Kidney epithelial cell (primary cell): ENCODE results near the gene POLA2. TPM values are rescaled to one million over a fixed set of nuclear protein-coding genes. Genes with fewer than 3 reads are reported as not detected.
A peak's percentile ranks its signal among the peaks of the same experiment; 100 is the strongest.
"Not testable (repeated sequence)": the region's sequence is repeated elsewhere in the genome, so short reads cannot be mapped to it uniquely, and the experiment has no call there.

Experiments
- DNase-seq: peaks from one replicate; pipeline ENCODE4 v3.0.0-alpha.2; 2010; ENCODE audit warnings: low read depth
- H3K27me3 ChIP-seq: 2 replicates; pipeline ENCODE4 v1.6.0; 2011; ENCODE audit warnings: low read length; ENCODE audit not compliant: control insufficient read depth, insufficient read depth
- H3K36me3 ChIP-seq: 2 replicates; pipeline ENCODE4 v1.5.1; 2011; ENCODE audit warnings: low read length; ENCODE audit not compliant: control insufficient read depth, insufficient read depth
- H3K4me3 ChIP-seq: 2 replicates; pipeline ENCODE4 v1.5.1; 2011; ENCODE audit warnings: low read depth, mild to moderate bottlenecking, control low read depth, low read length
- total RNA-seq: library from RNA; depleted of rRNA; stranded (reverse); fragments of >200 nt; gene quantifications from 2 replicates; pipeline ENCODE4 v1.2.3, GENCODE V29; 2015
- TF ChIP-seq, protein P1 (sequence below): IDR thresholded peaks from 2 replicates; pipeline ENCODE4 v1.5.1; 2011; ENCODE audit warnings: mild to moderate bottlenecking, moderate library complexity, low read length, control low read depth, inconsistent platforms; ENCODE audit not compliant: insufficient read depth, poor library complexity, severe bottlenecking

Gene POLA2
- total RNA-seq, 1 donor from 2014 or later = 11.5 TPM

- Histone ChIP-seq H3K27me3 (no peaks in the 10 kb centered on the region), H3K36me3 (no peaks in the 10 kb centered on the region), H3K4me3 (peak overlapping the region; percentile 77)
- TF ChIP-seq, protein P1, sequence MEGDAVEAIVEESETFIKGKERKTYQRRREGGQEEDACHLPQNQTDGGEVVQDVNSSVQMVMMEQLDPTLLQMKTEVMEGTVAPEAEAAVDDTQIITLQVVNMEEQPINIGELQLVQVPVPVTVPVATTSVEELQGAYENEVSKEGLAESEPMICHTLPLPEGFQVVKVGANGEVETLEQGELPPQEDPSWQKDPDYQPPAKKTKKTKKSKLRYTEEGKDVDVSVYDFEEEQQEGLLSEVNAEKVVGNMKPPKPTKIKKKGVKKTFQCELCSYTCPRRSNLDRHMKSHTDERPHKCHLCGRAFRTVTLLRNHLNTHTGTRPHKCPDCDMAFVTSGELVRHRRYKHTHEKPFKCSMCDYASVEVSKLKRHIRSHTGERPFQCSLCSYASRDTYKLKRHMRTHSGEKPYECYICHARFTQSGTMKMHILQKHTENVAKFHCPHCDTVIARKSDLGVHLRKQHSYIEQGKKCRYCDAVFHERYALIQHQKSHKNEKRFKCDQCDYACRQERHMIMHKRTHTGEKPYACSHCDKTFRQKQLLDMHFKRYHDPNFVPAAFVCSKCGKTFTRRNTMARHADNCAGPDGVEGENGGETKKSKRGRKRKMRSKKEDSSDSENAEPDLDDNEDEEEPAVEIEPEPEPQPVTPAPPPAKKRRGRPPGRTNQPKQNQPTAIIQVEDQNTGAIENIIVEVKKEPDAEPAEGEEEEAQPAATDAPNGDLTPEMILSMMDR = no peak
- no peak for DNase-seq
Observed at GRCh38 chr11:65262776-65263175, 1.0 kb downstream of the POLA2 start.

GRCh38 chr11:65264747-65265146 is 3.0 kb downstream of the POLA2 start:
- not testable (repeated sequence) for DNase-seq, H3K4me3 ChIP-seq, H3K36me3 ChIP-seq, H3K27me3 ChIP-seq

DNA sequence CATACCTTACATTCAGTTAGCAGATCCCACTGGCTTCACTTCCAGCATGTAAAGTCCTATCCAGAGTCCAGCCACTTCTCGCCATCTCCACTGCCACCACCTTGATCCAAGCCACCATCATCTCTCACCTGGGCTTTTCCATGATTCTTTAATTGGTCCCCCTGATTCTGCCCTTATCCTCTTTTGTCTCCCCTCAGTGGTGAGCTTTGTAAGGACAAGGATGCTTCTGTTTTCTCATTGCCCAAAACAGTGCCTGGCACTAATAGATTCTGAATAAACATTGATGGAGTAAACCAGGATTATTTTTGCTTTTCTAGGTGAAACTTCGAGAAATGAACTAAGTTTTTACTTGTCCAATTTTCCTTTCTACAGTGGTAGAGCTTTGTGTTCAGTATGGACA is 4.4 kb downstream of the POLA2 start:
- Histone ChIP-seq H3K27me3 (no peaks in the 10 kb centered on the region), H3K36me3 (no peaks in the 10 kb centered on the region), H3K4me3 (no peak overlapping the region)
- no peak for DNase-seq
- TF ChIP-seq, protein P1 = peak; percentile 53

- Histone ChIP-seq H3K4me3 (no peak overlapping the region), H3K36me3 (no peaks in the 10 kb centered on the region), H3K27me3 (no peaks in the 10 kb centered on the region)
- TF ChIP-seq, protein P1 = peak; percentile 78
- peak; percentile 67 for DNase-seq
Observed at GRCh38 chr11:65274735-65275682, 13.2 kb downstream of the POLA2 start.

GRCh38 chr11:65275906-65276305 is 14.1 kb downstream of the POLA2 start:
- TF ChIP-seq, protein P1 = no peak
- DNase-seq = no peak
- Histone ChIP-seq H3K27me3 (no peaks in the 10 kb centered on the region), H3K36me3 (no peaks in the 10 kb centered on the region), H3K4me3 (no peak overlapping the region)

DNA sequence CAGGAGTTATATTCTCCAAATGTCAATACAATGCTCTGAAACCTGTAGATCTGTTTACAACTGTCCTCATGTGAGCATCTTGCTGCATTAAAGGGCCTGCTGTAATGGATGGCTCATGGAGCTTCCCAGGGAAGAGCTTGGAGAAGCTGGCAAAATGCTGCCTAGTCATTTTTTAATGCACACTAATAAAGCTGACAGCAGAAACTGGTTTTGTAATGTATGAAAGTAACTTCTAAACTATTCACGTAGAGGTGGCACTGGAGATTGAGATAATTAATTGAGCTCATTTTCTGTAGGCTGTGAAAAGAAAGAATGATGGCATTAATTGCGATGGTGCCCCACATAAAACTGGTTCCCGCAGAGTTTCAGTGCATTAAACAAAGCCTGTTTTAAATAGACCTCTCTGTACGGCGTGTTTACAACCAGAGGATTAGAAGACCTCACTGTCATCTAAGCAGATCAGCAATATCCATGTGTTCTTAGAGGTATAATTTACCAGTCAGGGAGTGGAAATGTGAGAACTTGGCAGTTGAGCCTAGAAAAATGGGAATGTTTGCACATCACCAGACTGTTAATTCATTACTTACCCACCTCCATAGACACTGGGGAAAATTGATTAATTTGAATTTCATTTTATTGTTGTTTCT is 16.0 kb downstream of the POLA2 start:
- DNase-seq = no peak
- TF ChIP-seq, protein P1 = no peak
- no peaks in the 10 kb centered on the region for H3K27me3 ChIP-seq
- no peak overlapping the region for H3K4me3 ChIP-seq
- peaks cover 1% of the 10 kb centered on the region for H3K36me3 ChIP-seq
